DMS153 treated with DMSO at 0.1 percent for 48 hours (cell line): ENCODE data around the gene ANKRD55.
"Not testable (repeated sequence)": the region's sequence is repeated elsewhere in the genome, so short reads cannot be mapped to it uniquely, and the experiment has no call there.

Experiments
- DNase-seq: peaks from one replicate; lab custom pipeline; 2025; ENCODE audit not compliant: unreplicated experiment; lab: John Stamatoyannopoulos, UW

Gene ANKRD55

DNA sequence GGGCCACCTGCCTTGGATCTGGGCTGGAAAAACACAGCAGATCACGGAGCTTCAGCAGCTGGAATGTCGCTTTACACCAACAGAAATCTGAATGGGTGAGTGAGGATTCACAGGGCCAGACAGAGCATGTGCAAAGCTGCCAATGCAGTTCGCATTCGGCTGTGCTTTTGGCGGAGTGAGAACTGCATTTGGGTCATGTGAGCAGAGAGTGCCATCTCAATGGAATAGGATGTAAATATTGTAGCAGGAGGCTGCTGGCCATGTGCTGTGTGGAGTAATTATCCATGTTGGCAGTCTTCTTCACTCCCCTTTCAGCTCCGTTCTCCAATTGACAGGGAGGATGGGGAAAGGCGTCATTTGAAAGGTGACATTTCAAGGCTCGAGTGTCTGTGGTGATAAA, at the start of gene ANKRD55:
TSS of gene ANKRD55 (minus strand) at position 101 of the 400 bp plus-strand sequence. CDS start 417 bp downstream, outside the sequence.
- peak; percentile 50 for DNase-seq

DNA sequence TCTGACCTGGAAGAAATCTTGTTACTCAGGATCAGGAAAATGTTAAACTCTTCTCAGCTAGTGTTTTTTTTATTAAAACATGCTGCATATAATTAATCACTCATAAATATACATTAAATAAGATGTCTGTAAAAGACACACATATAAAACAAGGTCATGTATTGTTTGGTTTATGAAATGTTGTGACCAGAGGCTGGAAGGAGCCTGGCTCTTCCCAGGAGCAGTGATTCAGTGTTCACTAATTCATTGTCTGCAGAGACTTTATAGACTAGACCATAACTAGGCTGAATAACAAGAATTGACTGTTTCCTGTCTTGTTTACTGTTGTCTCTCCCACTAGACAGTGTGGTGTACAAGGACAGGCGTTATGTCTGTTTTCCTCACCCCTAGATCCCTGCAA, 49.1 kb upstream of the ANKRD55 start:
- DNase-seq = no peak

DNA sequence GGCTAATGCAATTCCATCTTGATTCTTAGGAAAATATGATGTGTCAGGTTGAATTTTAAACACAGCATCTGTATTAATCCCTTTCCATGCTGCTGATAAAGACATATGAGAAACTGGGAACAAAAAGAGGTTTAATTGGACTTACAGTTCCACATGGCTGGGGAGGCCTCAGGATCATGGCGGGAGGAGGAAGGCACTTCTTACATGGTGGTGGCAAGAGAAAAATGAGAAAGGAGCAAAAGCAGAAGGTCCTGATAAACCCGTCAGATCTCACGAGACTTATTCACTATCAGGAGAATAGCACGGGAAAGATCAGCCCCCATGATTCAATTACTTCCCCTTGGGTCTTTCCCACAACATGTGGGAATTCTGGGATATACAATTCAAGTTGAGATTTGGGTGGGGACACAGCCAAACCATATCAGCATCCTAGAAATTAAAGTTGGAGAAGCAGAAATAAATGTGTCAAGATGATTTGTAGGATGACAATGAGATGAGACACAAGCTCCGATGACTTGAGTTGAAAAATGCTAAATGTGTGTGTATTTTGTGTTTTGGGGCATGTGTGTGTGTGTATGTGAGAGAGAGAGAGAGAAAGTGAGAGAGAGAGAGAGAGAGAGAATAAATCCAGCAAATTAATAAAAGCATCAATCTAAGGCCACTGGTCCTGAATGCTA, 48.5 kb upstream of the ANKRD55 start:
- DNase-seq = no peak

DNA sequence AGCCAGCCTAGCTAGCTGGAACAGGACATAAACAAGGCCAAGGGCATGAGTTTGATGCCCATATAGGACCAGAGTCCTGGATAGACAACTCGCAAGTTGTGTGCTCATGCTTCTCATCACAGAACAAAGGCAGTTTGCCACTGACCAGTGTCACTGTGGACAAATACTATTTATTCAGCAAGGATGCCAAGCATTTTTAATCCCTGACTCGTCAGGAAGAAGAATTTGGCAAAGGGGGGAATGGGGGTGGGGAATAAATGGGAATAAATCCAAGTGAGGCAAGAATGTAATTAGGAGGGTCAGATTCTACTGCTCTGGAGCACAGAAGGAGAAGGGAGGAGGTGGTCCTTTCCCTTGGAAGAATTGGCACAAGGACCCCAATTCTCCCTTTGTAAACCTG, 46.8 kb upstream of the ANKRD55 start:
- no peak for DNase-seq

DNA sequence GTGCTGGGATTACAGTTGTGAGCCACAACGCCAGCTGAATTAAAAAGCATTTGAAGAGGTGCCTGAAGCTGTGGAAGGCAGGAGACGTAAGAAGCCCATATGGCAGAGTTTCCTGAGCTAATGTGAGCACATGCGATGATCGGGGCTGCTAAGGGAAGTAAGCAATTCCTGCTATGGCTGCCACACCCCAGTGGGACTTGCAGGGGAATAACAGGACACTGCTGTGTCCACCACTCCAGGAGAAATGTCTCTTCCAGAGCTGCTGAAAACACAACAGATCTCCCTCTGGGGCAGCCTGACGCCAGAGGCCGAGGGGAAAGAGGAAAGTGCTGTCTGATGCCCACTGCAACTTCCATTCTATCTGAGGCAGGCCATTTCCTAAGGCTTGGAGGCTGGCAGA, 46.2 kb upstream of the ANKRD55 start:
- no peak for DNase-seq

DNA sequence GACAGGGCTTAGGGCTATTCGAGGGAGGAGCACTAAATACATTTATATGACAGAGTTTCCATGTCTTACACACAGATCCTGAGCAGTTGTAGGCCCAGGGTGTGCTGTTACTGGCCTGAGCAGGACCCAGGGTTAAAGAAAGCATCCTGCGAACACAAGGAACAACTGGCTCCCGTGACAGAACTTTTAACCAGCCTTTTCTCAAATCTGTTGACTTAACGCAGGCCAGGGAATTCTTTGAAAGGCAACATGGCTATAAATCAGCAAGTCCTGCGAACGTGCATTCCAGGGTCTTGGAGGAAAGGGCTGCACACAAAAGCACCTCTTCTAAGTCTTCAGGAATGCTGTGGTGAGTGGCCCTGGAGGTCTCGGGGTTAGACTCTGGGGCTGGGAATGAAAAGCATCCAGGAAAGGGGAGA, 45.2 kb upstream of the ANKRD55 start:
- DNase-seq = no peak

DNA sequence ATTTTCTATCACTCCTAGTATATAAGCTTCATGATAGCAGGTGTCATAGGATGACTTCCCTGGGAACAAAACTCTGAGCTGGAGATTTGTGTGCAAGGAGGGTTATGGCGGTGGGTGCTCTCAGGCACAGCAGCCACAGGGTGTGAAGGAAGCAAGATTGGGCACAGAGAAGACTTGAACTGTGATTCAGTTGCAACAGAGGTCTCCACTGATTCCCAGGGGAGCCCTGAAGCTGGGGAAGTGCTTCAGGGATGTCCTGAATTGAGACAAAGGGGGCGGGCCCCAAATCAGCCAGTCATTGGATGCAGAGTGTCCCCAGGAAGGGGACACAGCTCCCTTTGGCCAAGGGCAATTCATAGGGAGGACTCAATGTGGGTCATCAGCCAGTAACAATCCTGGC, 44.4 kb upstream of the ANKRD55 start:
- no peak for DNase-seq

DNA sequence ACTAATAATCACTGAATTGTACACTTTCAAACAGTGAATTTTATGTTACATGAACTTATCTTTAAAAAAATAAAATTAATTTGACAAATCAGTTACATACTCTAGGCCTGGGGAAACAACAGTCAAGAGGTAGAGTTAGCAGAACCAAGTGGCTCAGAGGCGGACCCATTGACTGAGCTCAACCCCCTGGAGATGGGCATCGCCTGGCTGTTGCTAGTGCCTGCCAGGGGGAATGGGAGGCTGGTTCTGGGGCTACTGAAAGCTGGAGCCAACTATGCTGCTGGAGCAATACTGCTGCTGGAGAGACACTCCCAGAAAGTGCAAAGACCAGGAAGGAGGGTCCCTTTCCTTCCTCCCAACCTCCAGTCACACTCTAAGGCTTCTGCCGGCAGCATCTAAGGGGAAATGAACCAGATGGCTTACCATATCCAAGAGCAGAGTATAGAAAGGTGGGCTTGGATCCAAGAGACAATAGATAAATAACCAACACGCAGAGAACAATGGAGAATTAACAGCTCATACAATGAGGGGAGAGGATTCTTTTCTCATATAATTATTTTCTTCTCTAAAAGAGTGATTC, 40.3 kb upstream of the ANKRD55 start:
- no peak for DNase-seq

DNA sequence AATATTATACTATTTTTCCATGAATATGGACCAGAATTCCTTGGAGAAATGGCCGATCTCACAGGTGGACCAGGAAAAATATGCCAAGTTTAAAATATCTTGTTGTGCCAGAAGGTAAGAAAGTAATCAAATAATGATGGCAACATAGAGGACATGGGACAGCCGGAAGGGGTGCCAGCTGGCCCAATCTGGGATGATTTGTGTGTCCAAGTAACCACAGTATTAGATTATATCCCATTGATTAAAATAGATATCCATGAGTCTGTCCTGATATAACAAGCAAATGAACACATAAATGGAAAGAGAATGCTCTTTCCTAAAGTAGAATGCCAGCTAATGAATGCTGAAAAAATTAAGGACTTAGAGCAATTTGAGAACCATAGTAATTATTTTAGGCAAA, 39.6 kb upstream of the ANKRD55 start:
- DNase-seq = no peak

DNA sequence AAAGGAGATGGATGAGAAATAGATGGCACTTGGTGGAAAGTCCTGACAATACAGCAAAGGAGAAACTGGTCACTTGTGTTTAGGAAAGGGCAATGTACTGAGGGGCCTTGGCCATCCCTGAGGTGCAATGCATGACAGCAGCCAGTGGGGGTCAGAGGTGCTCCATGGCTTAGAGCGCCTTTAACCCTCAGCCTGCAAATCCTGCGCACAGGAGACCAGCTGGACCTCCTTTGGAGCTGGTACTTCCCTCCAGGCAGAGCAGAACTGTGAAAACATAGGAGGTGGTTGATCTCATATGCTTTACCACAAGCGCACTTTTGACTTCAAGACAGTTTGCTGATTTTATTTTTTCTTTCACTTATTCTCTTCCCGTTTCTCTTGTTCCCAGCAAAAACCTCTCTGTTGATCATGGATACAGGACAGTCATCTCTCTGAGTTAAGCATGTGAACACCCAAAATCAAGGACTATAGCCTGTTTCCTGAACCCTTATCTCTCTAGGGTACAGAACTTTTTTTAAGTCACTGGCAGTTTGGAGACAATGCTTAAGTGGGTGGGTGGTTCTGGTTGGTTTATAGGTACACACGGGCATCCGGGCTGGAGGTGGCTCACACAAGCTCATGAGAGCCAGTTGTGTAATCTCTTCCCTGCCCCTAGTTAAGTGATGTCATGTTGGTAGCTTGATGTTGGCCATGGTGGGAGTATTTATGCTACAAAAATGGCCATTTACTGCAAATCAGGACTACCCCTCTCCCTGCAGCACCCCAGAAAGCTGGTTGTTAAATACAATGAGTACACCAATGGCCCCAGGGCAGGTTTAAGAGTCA, 37.6 kb upstream of the ANKRD55 start:
- peak; percentile 9 for DNase-seq

DNA sequence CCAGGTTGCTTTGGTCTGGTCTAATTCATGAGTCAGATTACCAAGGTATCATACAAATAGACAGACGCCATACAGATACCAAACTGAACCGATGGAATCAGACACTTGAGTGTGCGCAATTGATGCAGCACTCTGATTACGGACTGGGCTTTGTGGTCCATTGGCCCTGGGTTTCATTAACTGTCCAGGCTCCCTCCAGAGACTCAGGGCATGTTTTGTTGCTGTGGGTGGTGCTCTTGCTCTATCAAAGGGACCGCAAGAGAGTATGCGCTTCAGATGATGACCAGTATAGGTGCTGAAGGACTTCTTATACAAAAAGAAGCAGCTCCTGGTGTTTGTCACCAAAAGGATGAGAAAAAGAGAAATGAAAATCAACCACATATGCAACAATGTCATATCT, 36.9 kb upstream of the ANKRD55 start:
- DNase-seq = no peak

DNA sequence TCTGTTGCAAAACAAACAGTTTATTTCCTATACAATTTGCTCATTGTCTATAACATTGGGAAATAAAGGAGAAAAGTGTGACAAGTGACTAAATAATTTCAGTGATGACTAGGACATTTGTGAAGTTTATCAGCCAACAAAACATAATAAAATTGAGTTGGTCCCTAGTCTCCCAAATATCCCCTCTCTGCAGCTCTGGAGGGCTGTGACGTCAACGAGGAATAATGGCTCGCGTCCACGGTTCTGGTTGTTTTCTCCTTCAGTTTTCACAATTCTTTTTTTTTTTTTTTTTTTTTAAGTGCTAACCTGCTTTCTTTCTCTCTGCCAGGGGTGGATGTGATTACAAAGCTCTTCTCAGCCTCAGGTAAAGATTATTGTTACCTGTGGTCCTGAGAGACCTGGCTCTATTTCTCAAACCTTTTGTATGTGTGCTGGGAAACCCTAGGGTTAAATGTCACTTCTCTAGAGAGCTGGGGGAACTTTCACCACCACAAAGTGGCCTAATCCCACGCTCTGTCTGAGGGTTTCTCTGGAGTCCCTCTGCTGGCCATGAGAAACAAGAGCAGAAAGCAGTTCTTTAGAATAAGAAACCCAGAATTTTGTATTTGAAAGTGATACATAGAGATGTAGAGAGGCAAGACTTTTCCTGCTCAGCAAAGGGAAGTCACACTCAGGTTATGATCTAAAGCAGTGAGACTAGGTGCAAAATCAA, 36.2 kb upstream of the ANKRD55 start:
- no peak for DNase-seq

DNA sequence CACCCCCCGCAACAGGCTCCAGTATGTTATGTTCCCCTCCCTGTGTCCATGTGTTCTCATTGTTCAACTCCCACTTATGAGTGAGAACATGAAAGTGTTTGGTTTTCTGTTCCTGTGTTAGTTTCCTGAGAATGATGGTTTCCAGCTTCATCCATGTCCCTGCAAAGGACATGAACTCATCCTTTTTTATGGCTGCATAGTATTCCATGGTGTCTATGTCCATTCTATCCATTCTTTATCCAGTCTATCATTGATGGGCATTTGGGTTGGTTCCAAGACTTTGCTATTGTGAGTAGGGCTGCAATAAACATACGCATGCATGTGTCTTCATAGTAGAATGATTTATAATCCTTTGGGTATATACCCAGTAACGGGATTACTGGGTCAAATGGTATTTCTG, 35.6 kb upstream of the ANKRD55 start:
- not testable (repeated sequence) for DNase-seq

DNA sequence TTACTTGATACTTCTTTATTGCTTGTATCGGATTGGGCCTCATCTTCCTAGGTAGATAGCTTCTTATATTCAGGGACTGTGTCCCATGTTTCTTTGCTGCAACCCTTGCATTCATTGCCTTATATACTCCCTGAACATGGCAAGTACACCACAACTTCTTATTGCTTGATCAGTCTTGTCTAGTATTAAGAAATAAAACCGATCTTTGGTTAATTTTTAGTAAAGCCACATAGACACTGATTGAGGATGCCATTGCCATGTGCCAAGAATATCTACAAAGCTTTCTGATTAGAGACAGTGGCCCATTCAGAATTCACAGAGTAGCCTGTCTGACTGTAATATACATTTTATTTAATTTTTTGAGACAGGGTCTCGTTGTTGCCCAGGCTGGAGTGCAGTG, 34.7 kb upstream of the ANKRD55 start:
- no peak for DNase-seq

DNA sequence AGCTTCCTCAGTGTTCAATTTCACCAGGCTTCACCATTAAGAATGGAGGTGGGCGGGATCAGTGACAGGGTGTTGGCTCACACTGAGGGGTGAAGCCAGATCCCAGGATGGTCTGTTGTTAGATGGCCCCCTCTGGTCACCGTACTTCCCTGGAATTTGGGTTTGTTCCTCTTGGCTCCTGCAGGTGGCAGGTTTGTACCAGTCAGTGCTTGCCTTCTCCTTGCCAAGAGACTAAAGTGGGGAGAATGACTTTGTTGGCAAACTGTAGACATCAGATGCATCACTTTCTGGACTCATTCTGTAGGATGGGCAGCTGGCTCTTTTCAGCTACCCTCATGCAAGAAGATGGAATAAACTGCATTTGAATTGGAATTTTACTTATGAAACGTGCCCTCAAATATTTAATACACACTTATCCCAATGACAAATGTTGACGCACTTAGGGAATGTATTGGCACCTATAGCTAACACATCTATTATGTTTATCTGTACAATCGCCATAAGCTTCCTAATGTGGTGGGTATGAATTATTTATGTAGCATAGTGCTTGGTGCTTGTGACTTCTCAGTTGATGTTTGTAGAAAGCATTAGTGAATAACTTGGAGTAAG, 31.4 kb upstream of the ANKRD55 start:
- DNase-seq = no peak

DNA sequence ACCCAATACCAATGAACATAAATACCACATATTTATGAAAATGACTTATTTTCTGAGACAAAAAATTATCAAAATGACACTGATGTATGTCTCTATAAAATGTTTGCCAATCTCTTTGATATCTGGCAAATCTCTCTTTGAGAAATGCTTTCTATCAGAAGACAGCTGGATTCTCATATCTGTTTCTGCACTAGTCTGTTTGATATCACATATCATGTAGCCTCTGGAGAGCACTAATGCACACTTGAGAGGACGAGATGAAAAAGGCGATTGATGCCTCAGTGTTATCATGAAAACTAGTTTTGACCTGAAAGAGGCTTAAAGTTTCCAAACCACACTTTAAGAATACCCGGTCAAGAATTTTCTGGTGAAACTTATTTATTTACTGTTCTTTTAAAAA, 29.1 kb upstream of the ANKRD55 start:
- no peak for DNase-seq

DNA sequence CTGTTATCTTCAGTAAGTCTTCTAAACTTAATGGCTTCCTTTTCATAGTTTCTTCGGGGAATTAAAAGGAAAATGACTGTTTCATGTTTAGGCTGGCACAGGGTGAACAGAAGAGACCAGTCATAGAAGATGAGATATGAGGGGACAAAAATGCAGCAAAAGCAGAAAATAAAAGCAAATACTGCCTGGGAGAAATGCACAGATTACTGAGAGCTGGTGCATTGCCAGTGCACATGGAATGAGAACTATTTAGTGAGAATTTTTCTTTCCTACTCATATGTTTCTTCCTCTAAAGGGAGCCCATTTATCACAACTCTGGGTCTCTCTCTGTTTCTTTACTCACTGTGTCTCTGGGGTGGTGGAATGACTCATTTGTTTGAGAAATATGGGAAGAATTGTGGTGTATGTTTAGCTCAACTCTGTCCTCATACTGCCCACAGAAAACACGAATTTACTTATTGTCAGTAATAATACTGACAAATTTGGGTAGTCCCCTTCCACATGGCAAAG, 25.9 kb upstream of the ANKRD55 start:
- no peak for DNase-seq

DNA sequence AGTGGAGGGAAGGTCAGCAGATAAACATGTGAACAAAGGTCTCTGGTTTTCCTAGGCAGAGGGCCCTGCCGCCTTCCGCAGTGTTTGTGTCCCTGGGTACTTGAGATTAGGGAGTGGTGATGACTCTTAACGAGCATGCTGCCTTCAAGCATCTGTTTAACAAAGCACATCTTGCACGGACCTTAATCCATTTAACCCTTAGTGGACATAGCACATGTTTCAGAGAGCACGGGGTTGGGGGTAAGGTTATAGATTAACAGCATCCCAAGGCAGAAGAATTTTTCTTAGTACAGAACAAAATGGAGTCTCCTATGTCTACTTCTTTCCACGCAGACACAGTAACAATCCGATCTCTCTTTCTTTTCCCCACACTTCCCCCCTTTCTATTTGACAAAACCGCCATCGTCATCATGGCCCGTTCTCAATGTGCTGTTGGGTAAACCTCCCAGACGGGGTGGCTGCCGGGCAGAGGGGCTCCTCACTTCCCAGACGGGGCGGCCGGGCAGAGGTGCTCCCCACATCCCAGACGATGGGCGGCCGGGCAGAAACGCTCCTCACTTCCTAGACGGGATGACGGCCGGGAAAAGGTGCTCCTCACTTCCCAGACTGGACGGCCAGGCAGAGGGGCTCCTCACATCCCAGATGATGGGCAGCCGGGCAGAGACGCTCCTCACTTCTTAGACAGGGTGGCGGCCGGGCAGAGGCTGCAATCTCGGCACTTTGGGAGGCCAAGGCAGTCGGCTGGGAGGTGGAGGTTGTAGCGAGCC, 24.8 kb upstream of the ANKRD55 start:
- DNase-seq = not testable (repeated sequence)

DNA sequence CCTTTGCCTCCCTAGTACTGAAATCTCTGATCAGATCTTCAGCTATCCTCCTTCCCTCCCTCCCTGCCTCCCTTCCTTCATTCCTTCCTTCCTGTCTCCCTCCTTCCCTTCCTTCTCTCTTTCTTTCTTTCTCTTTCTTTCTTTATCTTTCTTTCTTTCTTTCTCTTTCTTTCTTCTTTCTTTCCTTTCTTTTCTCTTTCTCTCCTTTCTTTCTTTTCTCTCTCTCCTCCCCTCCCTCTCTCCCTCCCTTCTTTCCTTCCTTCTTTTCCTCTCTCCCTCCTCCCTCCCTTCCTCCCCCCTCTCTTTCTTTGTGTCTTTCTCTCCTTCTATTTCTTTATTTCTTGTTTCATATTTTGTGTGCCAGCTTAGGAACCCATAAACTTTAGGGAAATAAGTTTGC, 23.9 kb upstream of the ANKRD55 start:
- no peak for DNase-seq

DNA sequence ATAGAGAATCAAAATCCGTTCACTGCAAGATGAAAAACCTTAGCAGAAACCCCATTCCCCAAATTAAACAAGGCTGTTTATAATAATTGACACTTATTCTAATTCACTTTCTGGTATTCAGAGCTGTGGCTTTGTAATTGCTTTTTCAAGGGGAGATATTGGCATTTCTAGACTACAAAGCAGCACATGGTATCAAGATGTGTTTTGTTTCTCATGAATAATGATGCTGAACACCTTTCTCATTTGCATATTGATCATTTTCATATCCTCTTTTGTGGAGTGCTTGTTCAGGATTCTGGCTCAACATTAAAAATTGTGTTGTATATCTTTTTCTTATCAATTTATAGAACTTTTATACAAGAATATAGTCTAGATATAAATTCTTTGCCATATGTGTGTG, 22.4 kb upstream of the ANKRD55 start:
- no peak for DNase-seq
